Measurements from ENCODE around the gene POU2AF3. TPM values are rescaled to one million over a fixed set of nuclear protein-coding genes. Genes with fewer than 3 reads are reported as not detected.

POU2AF3 gene
- total and polyA plus RNA-seq, 12 donors = 0.28 to 4.8 (median 1.8) TPM; not detected in 1

DNA sequence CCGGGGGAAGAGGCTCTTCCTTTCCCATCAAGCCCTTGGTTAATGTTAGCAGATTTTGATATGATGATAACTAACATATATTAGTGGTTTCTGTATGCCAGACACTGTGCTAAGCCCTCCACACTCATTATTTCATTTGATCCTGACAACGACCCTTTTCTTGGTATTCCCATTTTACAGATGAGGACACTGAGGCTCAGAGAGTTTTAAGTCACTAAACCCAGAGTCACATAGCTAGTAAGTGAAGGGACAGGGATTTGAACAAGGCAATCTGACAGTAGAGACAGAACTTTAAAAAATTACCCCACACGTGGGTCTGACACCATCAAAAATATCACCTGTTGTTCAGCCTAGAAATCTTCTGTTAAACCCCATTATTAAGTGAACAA, 58.3 kb downstream of the POU2AF3 start:
- intact Hi-C loops (cut with DNase I) = no loop called here
- WGBS, 4 donors = 74 to 88% (median 78%) methylated on average over 3 of the region's 3 CpGs
- TF ChIP-seq, protein P1, sequence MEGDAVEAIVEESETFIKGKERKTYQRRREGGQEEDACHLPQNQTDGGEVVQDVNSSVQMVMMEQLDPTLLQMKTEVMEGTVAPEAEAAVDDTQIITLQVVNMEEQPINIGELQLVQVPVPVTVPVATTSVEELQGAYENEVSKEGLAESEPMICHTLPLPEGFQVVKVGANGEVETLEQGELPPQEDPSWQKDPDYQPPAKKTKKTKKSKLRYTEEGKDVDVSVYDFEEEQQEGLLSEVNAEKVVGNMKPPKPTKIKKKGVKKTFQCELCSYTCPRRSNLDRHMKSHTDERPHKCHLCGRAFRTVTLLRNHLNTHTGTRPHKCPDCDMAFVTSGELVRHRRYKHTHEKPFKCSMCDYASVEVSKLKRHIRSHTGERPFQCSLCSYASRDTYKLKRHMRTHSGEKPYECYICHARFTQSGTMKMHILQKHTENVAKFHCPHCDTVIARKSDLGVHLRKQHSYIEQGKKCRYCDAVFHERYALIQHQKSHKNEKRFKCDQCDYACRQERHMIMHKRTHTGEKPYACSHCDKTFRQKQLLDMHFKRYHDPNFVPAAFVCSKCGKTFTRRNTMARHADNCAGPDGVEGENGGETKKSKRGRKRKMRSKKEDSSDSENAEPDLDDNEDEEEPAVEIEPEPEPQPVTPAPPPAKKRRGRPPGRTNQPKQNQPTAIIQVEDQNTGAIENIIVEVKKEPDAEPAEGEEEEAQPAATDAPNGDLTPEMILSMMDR (IDR thresholded peaks at IDR 0.05) = no peak
- TF ChIP-seq POLR2A (IDR thresholded peaks at IDR 0.05) = no peak
- H3K9me3 ChIP-seq (replicated peaks in 1 of 3) = no peaks in the 10 kb centered on the region
- DNase-seq = no peak
- H3K4me3 ChIP-seq = no peak overlapping the region
- H3K27me3 ChIP-seq = no peaks in the 10 kb centered on the region
- no peaks in the 10 kb centered on the region for H3K36me3 ChIP-seq (replicated peaks in 1 of 2)
- no peak overlapping the region for H3K27ac ChIP-seq
- H3K4me1 ChIP-seq (replicated peaks in 1 of 2) = peaks cover 0 to 7% of the 10 kb centered on the region in 2 donors

DNA sequence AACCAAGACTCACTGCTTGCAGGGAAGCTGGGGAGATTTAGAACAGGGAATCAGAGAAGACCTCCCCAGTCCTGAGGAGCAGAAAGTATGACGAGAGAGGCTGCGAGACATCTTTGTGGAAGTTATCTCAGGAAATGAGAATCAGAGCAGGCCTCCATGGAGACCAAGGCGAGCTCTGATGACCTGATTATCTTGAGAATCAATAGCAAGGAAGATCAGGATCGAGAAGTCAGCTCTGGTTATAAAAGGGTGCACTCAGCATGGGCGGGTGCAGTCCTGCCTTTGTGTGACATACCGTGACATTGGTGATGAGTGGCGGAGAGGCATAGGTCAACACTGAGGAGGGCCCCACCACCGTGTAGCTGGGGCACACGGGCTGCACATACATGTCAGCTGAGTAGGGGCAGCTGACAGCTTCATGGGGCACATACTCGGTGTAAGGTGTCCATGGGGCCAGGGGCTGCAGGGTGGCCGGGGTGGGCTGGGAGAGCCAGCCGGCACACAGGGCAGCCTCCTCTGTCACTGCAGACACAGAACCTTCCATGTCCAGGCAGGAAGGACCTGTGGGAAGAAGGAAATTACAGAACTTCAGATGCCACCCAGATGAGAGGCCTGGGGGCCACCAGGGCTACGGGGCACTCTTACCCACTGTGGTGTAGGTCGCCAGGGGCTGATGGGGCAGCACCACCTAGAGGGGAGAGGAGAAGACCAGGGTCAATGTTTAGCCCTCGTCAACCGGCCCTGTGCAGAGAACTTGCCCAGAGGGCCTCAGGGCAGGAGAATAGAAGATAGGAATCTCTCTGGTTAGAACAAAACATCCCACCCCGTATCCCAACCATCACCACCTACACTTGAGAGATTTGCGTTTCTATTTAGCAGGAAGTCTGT, 59.0 kb downstream of the POU2AF3 start:
- no peak for TF ChIP-seq POLR2A (IDR thresholded peaks at IDR 0.05)
- TF ChIP-seq, protein P1 (IDR thresholded peaks at IDR 0.05) = no peak
- Histone ChIP-seq H3K27ac (no peak overlapping the region), H3K27me3 (no peaks in the 10 kb centered on the region), H3K9me3 (replicated peaks in 1 of 3) (no peaks in the 10 kb centered on the region), H3K4me1 (replicated peaks in 1 of 2) (no peaks in the 10 kb centered on the region), H3K36me3 (replicated peaks in 1 of 2) (no peaks in the 10 kb centered on the region), H3K4me3 (no peak overlapping the region)
- intact Hi-C loops (cut with DNase I) = no loop called here
- no peak for DNase-seq
- 90 to 93% (median 92%) methylated on average over 15 to 18 of the region's 18 CpGs for WGBS, 4 donors

Small RNA genes within 50 kb of the gene (microRNA-seq; reads per million reads assigned to microRNA genes)
- gene MIR4491 = 0 reads per million in 3 donors

Small RNA genes within 50 kb of the gene (small RNA-seq; reads per million reads assigned to genes)
- 0 reads per million in 2 donors for gene MIR4491

Other genes starting within 250 kb of the POU2AF3 start
- gene POU2AF2, start 52.8 kb upstream of the POU2AF3 start, total RNA-seq = not detected
- under 1 TPM in 1 of 3 donors, not detected in 2; 0.13 TPM for gene POU2AF2, start 52.8 kb upstream of the POU2AF3 start, polyA plus RNA-seq
- gene POU2AF1, start 80.7 kb downstream of the POU2AF3 start, total RNA-seq = under 1 TPM in 3 of 9 donors, not detected in 6; 0.18 to 0.71 (median 0.38) TPM
- 1 to 10 TPM in 1 of 3 donors, under 1 TPM in 2; 0.03 to 1.7 (median 0.80) TPM for gene POU2AF1, start 80.7 kb downstream of the POU2AF3 start, polyA plus RNA-seq
- not detected for gene BTG4, start 213.8 kb downstream of the POU2AF3 start, total RNA-seq
- gene BTG4, start 213.8 kb downstream of the POU2AF3 start, polyA plus RNA-seq = not detected
- gene HOATZ, start 216.2 kb downstream of the POU2AF3 start, total RNA-seq = not detected
- gene HOATZ, start 216.2 kb downstream of the POU2AF3 start, polyA plus RNA-seq = not detected
- 1 to 10 TPM; 1.6 to 5.4 (median 2.3) TPM for gene LAYN, start 242.2 kb downstream of the POU2AF3 start, total RNA-seq
- gene LAYN, start 242.2 kb downstream of the POU2AF3 start, polyA plus RNA-seq = 1 to 10 TPM; 1.5 to 1.8 (median 1.7) TPM

All from adrenal gland (tissue), 12 donors.